Stimulated activated CD4-positive, alpha-beta T cell treated with anti-CD3 and anti-CD28 coated beads, Interleukin-12 subunit alpha, Interleukin-12 subunit beta, amount 100 ng/mL, for 48 hours (primary cell): ENCODE measurements around the gene PEAK3.

Experiments
- DNase-seq, 3 donors: peaks; one replicate each; pipeline ENCODE4 v3.0.0-alpha.2; 2020; ENCODE audit warnings: low read depth in 2 of 3, low spot score in 1 of 3

The PEAK3 gene

DNA sequence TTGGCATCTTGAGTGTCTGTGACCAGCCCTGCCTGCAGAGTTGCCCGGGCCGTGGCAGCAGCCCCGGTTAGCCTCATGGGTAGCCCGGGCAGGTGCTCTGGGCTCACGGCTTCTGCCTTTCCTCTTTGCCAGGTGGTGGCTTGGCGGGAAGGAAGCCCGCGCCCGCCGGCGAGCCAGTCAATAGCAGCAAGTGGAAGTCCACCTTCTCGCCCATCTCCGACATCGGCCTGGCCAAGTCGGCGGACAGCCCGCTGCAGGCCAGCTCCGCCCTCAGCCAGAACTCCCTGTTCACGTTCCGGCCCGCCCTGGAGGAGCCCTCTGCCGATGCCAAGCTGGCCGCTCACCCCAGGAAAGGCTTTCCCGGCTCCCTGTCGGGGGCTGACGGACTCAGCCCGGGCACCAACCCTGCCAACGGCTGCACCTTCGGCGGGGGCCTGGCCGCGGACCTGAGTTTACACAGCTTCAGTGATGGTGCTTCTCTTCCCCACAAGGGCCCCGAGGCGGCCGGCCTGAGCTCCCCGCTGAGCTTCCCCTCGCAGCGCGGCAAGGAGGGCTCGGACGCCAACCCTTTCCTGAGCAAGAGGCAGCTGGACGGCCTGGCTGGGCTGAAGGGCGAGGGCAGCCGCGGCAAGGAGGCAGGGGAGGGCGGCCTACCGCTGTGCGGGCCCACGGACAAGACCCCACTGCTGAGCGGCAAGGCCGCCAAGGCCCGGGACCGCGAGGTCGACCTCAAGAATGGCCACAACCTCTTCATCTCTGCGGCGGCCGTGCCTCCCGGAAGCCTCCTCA is 55.7 kb downstream of the PEAK3 start:
- no peak for DNase-seq

DNA sequence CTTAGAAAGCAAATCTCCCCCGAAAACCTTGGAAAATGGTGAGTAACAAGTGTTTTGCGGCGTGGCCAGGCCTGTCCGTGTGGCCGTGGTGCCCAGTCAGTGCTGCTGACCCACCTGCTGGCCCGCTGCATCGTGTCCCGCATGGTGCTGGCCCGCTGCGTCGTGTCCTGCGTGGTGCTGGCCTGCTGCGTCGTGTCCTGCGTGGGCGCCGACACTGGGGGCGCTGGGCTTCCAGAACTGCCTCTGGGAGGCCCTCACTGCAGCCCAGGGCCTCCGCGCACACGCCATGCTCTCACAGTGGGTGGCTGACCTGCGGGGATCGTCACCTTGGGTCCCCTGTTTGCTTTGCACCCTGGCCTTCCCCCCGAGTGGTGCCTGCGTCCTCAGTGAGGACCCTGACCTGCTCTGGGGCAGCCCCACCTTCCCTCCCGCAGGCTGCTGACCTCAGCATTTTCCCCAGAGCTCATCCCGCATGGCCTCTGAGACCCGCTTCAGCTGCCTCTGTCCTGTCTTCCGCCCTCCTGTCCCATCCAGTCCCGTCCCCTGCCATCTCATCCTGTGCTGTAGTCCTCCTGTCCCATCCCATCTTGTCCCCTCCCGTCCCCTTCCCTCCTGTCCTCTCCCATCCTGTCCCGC is 56.4 kb downstream of the PEAK3 start:
- no peak for DNase-seq

DNA sequence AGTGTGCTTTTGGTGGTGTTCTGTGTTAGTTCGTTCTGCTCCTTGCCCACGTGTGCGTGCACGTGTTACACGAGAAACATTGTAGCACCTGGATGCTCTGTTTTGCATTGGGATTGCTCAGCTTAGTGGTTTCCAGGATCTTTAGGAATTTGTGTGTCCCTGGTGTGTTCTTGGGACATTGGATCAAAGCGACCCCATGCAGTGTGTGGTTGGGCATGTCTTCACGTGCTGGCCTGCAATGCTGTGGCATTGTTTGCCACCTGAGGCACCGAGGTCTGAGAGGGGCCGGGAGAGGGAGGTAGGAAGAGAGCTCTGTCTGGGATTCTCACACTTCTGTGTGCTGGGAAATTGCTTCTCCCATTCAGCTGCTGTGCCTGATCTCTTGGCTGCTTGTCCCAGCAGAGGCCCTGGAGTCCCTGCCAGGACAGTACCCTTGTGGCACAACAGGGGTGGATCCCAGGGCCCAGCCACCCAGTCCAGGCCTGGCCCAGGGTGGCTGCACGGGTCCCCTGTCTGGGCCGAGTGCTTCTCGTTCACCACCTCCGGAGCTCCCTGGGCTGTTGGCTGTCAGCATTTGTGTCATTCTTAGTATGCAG is 57.1 kb downstream of the PEAK3 start:
- no peak for DNase-seq
